HG03521 (cell line): ENCODE data around the gene SRGAP1.
"Not testable (repeated sequence)": the region's sequence is repeated elsewhere in the genome, so short reads cannot be mapped to it uniquely, and the experiment has no call there.

Experiments
- ATAC-seq: cut with Tn5 transposase; IDR thresholded peaks from one replicate; pipeline ENCODE4 v1.9.1; 2021; ENCODE audit warnings: mild to moderate bottlenecking, moderate library complexity; ENCODE audit not compliant: unreplicated experiment

The SRGAP1 gene

GRCh38 chr12:64103825-64104740, 259.6 kb downstream of the SRGAP1 start:
- no peak for ATAC-seq

- ATAC-seq, result no peak
Observed at GRCh38 chr12:64105026-64105425, 260.5 kb downstream of the SRGAP1 start.

- ATAC-seq, result no peak
Observed at GRCh38 chr12:64107776-64108175, 263.3 kb downstream of the SRGAP1 start.

- no peak for ATAC-seq
Observed at GRCh38 chr12:64109706-64110105, 265.2 kb downstream of the SRGAP1 start.

- no peak for ATAC-seq
Observed at GRCh38 chr12:64110864-64111263, 266.4 kb downstream of the SRGAP1 start.

GRCh38 chr12:64116969-64117368, 272.5 kb downstream of the SRGAP1 start:
- no peak for ATAC-seq

GRCh38 chr12:64120568-64120967, 276.1 kb downstream of the SRGAP1 start:
- no peak for ATAC-seq

GRCh38 chr12:64121086-64121485, 276.6 kb downstream of the SRGAP1 start:
- not testable (repeated sequence) for ATAC-seq

- no peak for ATAC-seq
Observed at GRCh38 chr12:64122154-64122553, 277.7 kb downstream of the SRGAP1 start.

- no peak for ATAC-seq
Observed at GRCh38 chr12:64122995-64123394, 278.5 kb downstream of the SRGAP1 start.

- no peak for ATAC-seq
Observed at GRCh38 chr12:64123448-64123847, 278.9 kb downstream of the SRGAP1 start.

- no peak for ATAC-seq
Observed at GRCh38 chr12:64124511-64125197, 280.2 kb downstream of the SRGAP1 start.

GRCh38 chr12:64125913-64126312, 281.4 kb downstream of the SRGAP1 start:
- no peak for ATAC-seq

GRCh38 chr12:64127811-64128210, 283.3 kb downstream of the SRGAP1 start:
- ATAC-seq, result no peak

- no peak for ATAC-seq
Observed at GRCh38 chr12:64128366-64128765, 283.9 kb downstream of the SRGAP1 start.

- ATAC-seq, result not testable (repeated sequence)
Observed at GRCh38 chr12:64130476-64130875, 286.0 kb downstream of the SRGAP1 start.

GRCh38 chr12:64131456-64131855, 287.0 kb downstream of the SRGAP1 start:
- not testable (repeated sequence) for ATAC-seq

GRCh38 chr12:64132672-64133071, 288.2 kb downstream of the SRGAP1 start:
- not testable (repeated sequence) for ATAC-seq

- no peak for ATAC-seq
Observed at GRCh38 chr12:64137117-64137516, 292.6 kb downstream of the SRGAP1 start.

- no peak for ATAC-seq
Observed at GRCh38 chr12:64139021-64139420, 294.5 kb downstream of the SRGAP1 start.

- ATAC-seq, result no peak
Observed at GRCh38 chr12:64142382-64142781, 297.9 kb downstream of the SRGAP1 start.

GRCh38 chr12:64142784-64143183, 298.3 kb downstream of the SRGAP1 start:
- ATAC-seq, result no peak
